Endodermal cell (in vitro differentiated cells): ENCODE data around the gene IFITM1. TPM values are rescaled to one million over a fixed set of nuclear protein-coding genes. Genes with fewer than 3 reads are reported as not detected.
A peak's percentile ranks its signal among the peaks of the same experiment; 100 is the strongest.
"Not testable (repeated sequence)": the region's sequence is repeated elsewhere in the genome, so short reads cannot be mapped to it uniquely, and the experiment has no call there.

Experiments used
- DNase-seq: peaks from one replicate; pipeline ENCODE4 v3.0.0-alpha.2; 2017
- H3K27ac ChIP-seq: 2 replicates; pipeline ENCODE4 v1.5.1; 2013; ENCODE audit warnings: mild to moderate bottlenecking, low read depth, low read length, moderate library complexity
- H3K27me3 ChIP-seq: 2 replicates; pipeline ENCODE4 v1.6.1; 2013; ENCODE audit warnings: mild to moderate bottlenecking, low read length, moderate library complexity; ENCODE audit not compliant: insufficient read depth, control insufficient read depth, poor library complexity, severe bottlenecking
- H3K36me3 ChIP-seq: 2 replicates; pipeline ENCODE4 v1.7.0; 2013; ENCODE audit warnings: mild to moderate bottlenecking, low read length, moderate library complexity; ENCODE audit not compliant: control insufficient read depth, insufficient read depth
- H3K4me1 ChIP-seq: one replicate; pipeline ENCODE4 v1.7.0; 2013; ENCODE audit warnings: low read length; ENCODE audit not compliant: control insufficient read depth, insufficient read depth
- H3K4me3 ChIP-seq: 2 replicates; pipeline ENCODE4 v1.5.1; 2013; ENCODE audit warnings: mild to moderate bottlenecking, low read length, moderate library complexity
- H3K9ac ChIP-seq: 2 replicates; pipeline ENCODE4 v1.6.1; 2013; ENCODE audit warnings: mild to moderate bottlenecking, low read length, moderate library complexity; ENCODE audit not compliant: poor library complexity, severe bottlenecking; ENCODE audit errors: extremely low read depth
- H3K9me3 ChIP-seq: 2 replicates; pipeline ENCODE4 v1.6.1; 2013; ENCODE audit warnings: mild to moderate bottlenecking, low read length, moderate library complexity; ENCODE audit not compliant: control insufficient read depth
- H3K27ac Mint-ChIP-seq: 2 replicates; pipeline ENCODE4 v1.8.0; 2020; ENCODE audit warnings: mixed read lengths
- H3K27me3 Mint-ChIP-seq: 2 replicates; pipeline ENCODE4 v1.8.0; 2021; ENCODE audit warnings: mild to moderate bottlenecking, mixed read lengths; ENCODE audit not compliant: insufficient read depth
- H3K36me3 Mint-ChIP-seq: 2 replicates; pipeline ENCODE4 v1.8.0; 2020; ENCODE audit warnings: low read depth, mixed read lengths
- H3K4me1 Mint-ChIP-seq: 2 replicates; pipeline ENCODE4 v1.8.0; 2020; ENCODE audit warnings: mixed read lengths
- H3K4me3 Mint-ChIP-seq: 2 replicates; pipeline ENCODE4 v1.8.0; 2020; ENCODE audit warnings: mild to moderate bottlenecking, moderate library complexity, mixed read lengths
- H3K9me3 Mint-ChIP-seq: 2 replicates; pipeline ENCODE4 v1.8.0; 2020; ENCODE audit warnings: mild to moderate bottlenecking, mixed read lengths
- WGBS, 2 experiments: methylation state at CpG; one replicate each; pipeline versions ENCODE4 v1.1.5 to v1.1.7; 2013; ENCODE audit warnings: missing lambda C conversion rate in 2 of 2, mixed read lengths in 1 of 2; ENCODE audit not compliant: insufficient coverage in 1 of 2, insufficient read length in 1 of 2; 5-methylcytosine and 5-hydroxymethylcytosine counted together
- total RNA-seq, 2 donors: library from RNA; stranded (reverse); fragmentation: NEBNext Ultra II Directional in 1 of 2; extraction: Animal tissue kit (Norgen Biotek cat#: 25700) in 1 of 2; gene quantifications; 2 replicates in 1 of 2; 3 replicates in 1 of 2; pipeline ENCODE4 v1.2.1, GENCODE V29; 2021
- TF ChIP-seq, protein P1 (sequence below): fragments of 200-600 bp; sonication (generic); conservative IDR thresholded peaks from 2 replicates; pipeline ENCODE4 v1.5.0; 2021; ENCODE audit warnings: antibody characterized with exemption, mild to moderate bottlenecking

The IFITM1 gene
- total RNA-seq, 2 donors from 2014 or later = 211 to 558 TPM

DNA sequence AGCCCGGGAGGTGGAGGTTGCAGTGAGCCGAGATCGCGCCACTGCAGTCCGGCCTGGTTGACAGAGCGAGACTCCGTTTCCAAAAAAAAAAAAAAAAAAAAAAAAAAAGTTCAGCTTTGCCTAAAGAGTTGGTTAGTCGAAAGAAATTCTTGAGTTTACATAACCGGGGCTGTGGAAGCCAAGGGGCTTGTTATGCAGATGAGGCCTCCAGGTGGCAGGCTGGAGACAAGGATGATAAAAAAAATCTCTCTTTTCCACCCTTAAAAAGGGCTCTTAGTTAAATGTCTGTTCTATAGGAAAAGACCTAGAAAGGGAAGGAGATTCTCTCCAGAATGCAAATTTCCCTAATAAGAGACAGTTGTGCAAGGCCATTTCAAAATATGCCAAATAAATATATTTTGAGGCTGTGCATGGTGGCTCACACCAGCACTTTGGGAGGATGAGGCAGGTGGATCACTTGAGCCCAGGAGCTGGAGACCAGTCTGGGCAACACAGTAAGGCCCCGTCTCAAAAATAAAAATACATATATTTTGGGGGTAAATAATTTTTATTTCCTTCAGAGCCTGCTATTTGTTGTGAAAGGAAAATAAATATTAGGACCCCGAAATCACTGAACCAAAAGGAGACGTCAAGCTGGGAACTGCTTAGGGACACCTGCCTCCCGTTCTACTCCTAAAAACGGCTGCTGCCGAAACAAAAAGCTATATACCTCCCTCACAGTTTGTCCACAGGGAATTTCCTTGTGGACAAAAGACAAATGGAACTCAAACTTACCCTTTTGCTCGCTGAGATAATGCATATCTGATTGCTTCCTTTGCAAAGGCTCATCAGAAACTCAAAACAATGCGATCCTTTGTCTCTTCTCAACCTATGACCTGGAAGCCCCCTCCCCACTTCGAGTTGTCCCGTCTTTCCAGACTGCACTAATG is 8.7 kb upstream of the IFITM1 start:
- no peak overlapping the region for H3K4me3 ChIP-seq
- Mint-ChIP-seq H3K4me1 (peaks cover 48% of the 10 kb centered on the region), H3K27me3 (no peaks in the 10 kb centered on the region), H3K36me3 (no peaks in the 10 kb centered on the region), H3K9me3 (no peaks in the 10 kb centered on the region), H3K4me3 (no peak overlapping the region), H3K27ac (no peak overlapping the region)
- no peaks in the 10 kb centered on the region for H3K27me3 ChIP-seq
- TF ChIP-seq, protein P1, sequence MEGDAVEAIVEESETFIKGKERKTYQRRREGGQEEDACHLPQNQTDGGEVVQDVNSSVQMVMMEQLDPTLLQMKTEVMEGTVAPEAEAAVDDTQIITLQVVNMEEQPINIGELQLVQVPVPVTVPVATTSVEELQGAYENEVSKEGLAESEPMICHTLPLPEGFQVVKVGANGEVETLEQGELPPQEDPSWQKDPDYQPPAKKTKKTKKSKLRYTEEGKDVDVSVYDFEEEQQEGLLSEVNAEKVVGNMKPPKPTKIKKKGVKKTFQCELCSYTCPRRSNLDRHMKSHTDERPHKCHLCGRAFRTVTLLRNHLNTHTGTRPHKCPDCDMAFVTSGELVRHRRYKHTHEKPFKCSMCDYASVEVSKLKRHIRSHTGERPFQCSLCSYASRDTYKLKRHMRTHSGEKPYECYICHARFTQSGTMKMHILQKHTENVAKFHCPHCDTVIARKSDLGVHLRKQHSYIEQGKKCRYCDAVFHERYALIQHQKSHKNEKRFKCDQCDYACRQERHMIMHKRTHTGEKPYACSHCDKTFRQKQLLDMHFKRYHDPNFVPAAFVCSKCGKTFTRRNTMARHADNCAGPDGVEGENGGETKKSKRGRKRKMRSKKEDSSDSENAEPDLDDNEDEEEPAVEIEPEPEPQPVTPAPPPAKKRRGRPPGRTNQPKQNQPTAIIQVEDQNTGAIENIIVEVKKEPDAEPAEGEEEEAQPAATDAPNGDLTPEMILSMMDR = peak; percentile 73
- DNase-seq = peak; percentile 86
- 42 to 43% methylated on average over 9 to 17 of the region's 19 CpGs for WGBS, 2 experiments
- no peak overlapping the region for H3K9ac ChIP-seq
- H3K36me3 ChIP-seq = no peaks in the 10 kb centered on the region
- H3K27ac ChIP-seq = no peak overlapping the region
- no peaks in the 10 kb centered on the region for H3K9me3 ChIP-seq
- peaks cover 4% of the 10 kb centered on the region for H3K4me1 ChIP-seq

DNA sequence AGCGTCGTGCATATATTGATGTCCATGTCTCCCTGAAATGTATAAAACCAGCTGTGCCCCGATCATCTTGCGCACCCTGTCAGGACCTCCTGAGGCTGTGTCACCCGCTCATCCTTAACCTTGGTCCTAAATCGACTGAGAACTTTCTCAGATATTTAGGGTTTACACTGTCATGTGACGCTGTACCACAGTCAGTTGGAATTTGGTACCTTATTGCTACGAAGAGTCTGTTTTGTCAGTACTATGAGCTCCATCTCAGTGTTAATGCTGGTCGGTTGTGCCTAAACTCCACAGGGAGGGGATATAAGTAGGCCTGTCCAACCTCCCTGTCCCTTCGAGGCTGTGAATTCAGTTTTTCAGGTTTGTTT is 8.0 kb upstream of the IFITM1 start:
- Mint-ChIP-seq H3K4me3 (no peak overlapping the region), H3K4me1 (peaks cover 42% of the 10 kb centered on the region), H3K27me3 (no peaks in the 10 kb centered on the region), H3K27ac (peak overlapping the region; percentile 36), H3K36me3 (no peaks in the 10 kb centered on the region), H3K9me3 (no peaks in the 10 kb centered on the region)
- no peak for DNase-seq
- WGBS, 2 experiments = 82 to 85% methylated on average over 10 of the region's 10 CpGs
- no peaks in the 10 kb centered on the region for H3K4me1 ChIP-seq
- no peak overlapping the region for H3K4me3 ChIP-seq
- no peak overlapping the region for H3K27ac ChIP-seq
- H3K9ac ChIP-seq = no peak overlapping the region
- no peaks in the 10 kb centered on the region for H3K27me3 ChIP-seq
- TF ChIP-seq, protein P1 = no peak
- H3K9me3 ChIP-seq = no peaks in the 10 kb centered on the region
- H3K36me3 ChIP-seq = no peaks in the 10 kb centered on the region

DNA sequence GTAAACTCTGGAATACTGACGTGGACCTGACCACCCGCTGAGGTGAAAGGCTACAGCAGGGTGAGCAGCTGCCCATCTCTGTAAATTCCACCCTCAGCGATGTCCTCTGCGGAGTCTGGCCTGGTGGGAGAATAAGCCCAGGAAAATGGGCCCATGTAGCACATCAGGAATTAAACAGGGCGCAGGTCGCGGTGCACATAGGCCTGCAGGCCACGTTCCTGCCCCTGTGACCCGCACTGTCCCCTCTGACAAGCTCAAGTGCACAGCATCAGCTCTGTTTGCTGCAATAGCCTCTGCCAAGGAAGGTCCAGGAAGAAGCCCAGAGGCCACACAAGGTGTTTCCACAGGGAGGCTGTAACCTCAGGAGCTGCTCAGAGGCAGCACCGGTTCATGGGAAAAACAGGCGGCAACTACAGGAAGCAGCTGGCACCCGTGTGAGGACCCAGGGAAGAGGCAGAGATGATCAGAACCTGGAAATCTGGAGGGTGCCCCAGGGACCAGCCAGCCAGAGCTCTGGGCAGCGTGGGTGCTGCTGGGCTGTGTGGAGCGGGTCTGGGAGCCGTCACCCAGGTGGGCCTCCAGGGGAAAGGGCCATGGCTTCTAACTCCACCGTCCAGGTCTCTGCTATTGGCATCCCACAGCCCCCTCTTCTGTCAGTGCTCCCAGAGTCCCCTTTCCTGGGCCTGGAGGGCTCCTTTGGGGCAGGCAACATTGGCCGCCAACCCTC is 7.0 kb upstream of the IFITM1 start:
- Histone ChIP-seq H3K4me3 (no peak overlapping the region), H3K9ac (no peak overlapping the region), H3K27ac (no peak overlapping the region), H3K4me1 (peaks cover 2% of the 10 kb centered on the region), H3K9me3 (no peaks in the 10 kb centered on the region), H3K27me3 (no peaks in the 10 kb centered on the region), H3K36me3 (no peaks in the 10 kb centered on the region)
- no peak overlapping the region for H3K4me3 Mint-ChIP-seq
- H3K4me1 Mint-ChIP-seq = peaks cover 37% of the 10 kb centered on the region
- peak overlapping the region; percentile 55 for H3K27ac Mint-ChIP-seq
- no peak for DNase-seq
- 95% methylated on average over 11 to 17 of the region's 17 CpGs for WGBS, 2 experiments
- no peaks in the 10 kb centered on the region for H3K27me3 Mint-ChIP-seq
- no peaks in the 10 kb centered on the region for H3K36me3 Mint-ChIP-seq
- no peaks in the 10 kb centered on the region for H3K9me3 Mint-ChIP-seq
- TF ChIP-seq, protein P1 = no peak

DNA sequence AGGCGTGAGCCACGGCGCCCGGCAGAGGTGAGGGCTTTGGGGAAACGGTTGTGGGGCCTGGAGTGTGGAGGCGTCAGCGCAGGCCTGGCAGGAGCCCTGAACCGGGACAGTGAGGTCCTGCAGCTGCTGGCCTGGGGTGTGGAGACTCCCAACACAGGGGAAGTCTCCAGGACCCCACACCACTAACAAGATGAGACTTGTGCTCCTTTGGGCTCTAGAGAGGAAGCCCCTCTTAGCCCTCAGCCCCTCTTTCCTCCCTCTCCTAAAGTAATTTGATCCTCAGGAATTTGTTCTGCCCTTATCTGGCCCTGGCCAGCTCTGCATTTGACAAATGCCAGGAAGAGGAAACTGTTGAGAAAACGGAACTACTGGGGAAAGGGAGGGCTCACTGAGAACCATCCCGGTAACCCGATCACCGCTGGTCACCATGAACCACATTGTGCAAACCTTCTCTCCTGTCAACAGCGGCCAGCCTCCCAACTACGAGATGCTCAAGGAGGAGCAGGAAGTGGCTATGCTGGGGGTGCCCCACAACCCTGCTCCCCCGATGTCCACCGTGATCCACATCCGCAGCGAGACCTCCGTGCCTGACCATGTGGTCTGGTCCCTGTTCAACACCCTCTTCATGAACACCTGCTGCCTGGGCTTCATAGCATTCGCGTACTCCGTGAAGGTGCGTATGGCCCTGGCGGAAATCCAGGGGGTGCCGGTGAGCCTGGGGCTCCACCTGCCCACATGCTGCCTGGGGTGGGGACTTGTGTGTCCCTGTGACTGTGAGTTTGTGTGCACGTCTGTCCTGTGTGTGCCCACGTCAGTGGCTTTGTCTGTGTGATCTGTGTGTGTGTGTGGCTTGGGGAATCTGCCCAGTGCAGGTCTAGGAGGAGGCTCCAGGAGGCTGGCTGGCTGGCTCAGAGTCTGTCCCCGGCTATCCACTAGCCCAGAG is 5.8 kb upstream of the IFITM1 start, which contains the start of gene IFITM2:
IFITM2 (plus strand) TSS at position 51 of the 943 bp plus-strand sequence; CDS start at position 428, 377 bp downstream.
- peak within 1 kb of the TSS; percentile 69 for H3K4me3 Mint-ChIP-seq
- not testable (repeated sequence) for H3K9me3 Mint-ChIP-seq, H3K27ac ChIP-seq, H3K36me3 ChIP-seq, H3K36me3 Mint-ChIP-seq, H3K9me3 ChIP-seq, H3K27me3 Mint-ChIP-seq, H3K27me3 ChIP-seq, H3K4me1 ChIP-seq
- H3K4me1 Mint-ChIP-seq = peaks cover 45% of the 10 kb centered on the region
- 42 to 54% methylated on average over 9 to 17 of the region's 28 CpGs for WGBS, 2 experiments
- H3K9ac ChIP-seq = peak within 1 kb of the TSS; percentile 18
- peak; percentile 88 for DNase-seq
- peak within 1 kb of the TSS; percentile 75 for H3K4me3 ChIP-seq
- H3K27ac Mint-ChIP-seq = peak within 1 kb of the TSS; percentile 91
